Stomach (tissue), 19 donors: ENCODE measurements around the gene TNS1. TPM values are rescaled to one million over a fixed set of nuclear protein-coding genes. Genes with fewer than 3 reads are reported as not detected.
A peak's percentile ranks its signal among the peaks of the same experiment; 100 is the strongest.
"Not testable (repeated sequence)": the region's sequence is repeated elsewhere in the genome, so short reads cannot be mapped to it uniquely, and the experiment has no call there.

Experiments used
- DNase-seq, 2 donors: peaks; one replicate each; pipeline versions ENCODE4 v3.0.0 to v3.0.0-alpha.2; 2013 to 2019
- H3K27ac ChIP-seq, 5 donors: fragments of 200-600 bp in 4 of 5; sonication (generic) in 4 of 5; one replicate each; pipeline ENCODE4 v1.5.1; 2013 to 2019; ENCODE audit warnings: mild to moderate bottlenecking in 1 of 5, moderate library complexity in 1 of 5
- H3K27me3 ChIP-seq, 3 donors: fragments of 200-600 bp; sonication (generic); one replicate each; pipeline ENCODE4 v1.5.1; 2017 to 2019; ENCODE audit warnings: mixed run types in 1 of 3
- H3K36me3 ChIP-seq, 4 donors: fragments of 200-600 bp; sonication (generic); 1 replicate in 3 of 4; 2 replicates in 1 of 4; pipeline ENCODE4 v1.5.1; 2016 to 2019
- H3K4me1 ChIP-seq, 4 donors: fragments of 200-600 bp; sonication (generic); one replicate each; pipeline ENCODE4 v1.5.1; 2016 to 2019
- H3K4me3 ChIP-seq, 4 donors: fragments of 200-600 bp; sonication (generic) in 3 of 4; one replicate each; pipeline ENCODE4 v1.5.1; 2016 to 2019; ENCODE audit warnings: mild to moderate bottlenecking in 1 of 4
- H3K9me3 ChIP-seq, 4 donors: fragments of 200-600 bp; sonication (generic); one replicate each; pipeline ENCODE4 v1.5.1; 2016 to 2019
- CTCF ChIP-seq, 7 experiments: fragments of 450-650 bp in 4 of 7; fragments of 200-600 bp in 3 of 7; sonication (generic) in 3 of 7; IDR thresholded peaks; one replicate each; pipeline ENCODE4 v1.5.1; 2016 to 2019; ENCODE audit warnings: antibody characterized with exemption in 7 of 7, control low read depth in 2 of 7, mild to moderate bottlenecking in 1 of 7
- EP300 ChIP-seq: sonication (generic); formaldehyde crosslinking; IDR thresholded peaks from one replicate; pipeline ENCODE4 v1.6.1; 2017; ENCODE audit warnings: antibody characterized with exemption
- POLR2A ChIP-seq, 4 donors: fragments of 450-650 bp; IDR thresholded peaks; one replicate each; pipeline ENCODE4 v1.6.1; 2016; ENCODE audit warnings: antibody characterized with exemption in 4 of 4, control low read depth in 2 of 4, mild to moderate bottlenecking in 1 of 4, moderate library complexity in 1 of 4
- POLR2AphosphoS5 ChIP-seq, 3 donors: sonication (generic); formaldehyde crosslinking; IDR thresholded peaks; one replicate each; pipeline ENCODE4 v1.6.1; 2016; ENCODE audit warnings: antibody characterized with exemption in 3 of 3
- WGBS, 5 donors: extraction: QIAGEN DNeasy Blood & Tissue Kit in 3 of 5; methylation state at CpG; one replicate each; pipeline versions ENCODE4 v1.1.5 to v1.1.7; 2013 to 2018; 5-methylcytosine and 5-hydroxymethylcytosine counted together
- intact Hi-C: fragments of 100-400 bp; cut with DNase I; formaldehyde crosslinking; loops from one replicate; pipeline ENCODE4 v1.15.1; 2023; ENCODE audit warnings: low total_unique reads
- long read RNA-seq, 10 donors: transcript quantifications; one replicate each; lab custom pipeline, GENCODE V29; 2026
- polyA plus RNA-seq, 3 donors: library from polyadenylated mRNA; stranded (reverse); fragments of 200-250 nt; gene quantifications; one replicate each; pipeline ENCODE4 v1.2.3, GENCODE V29; 2013
- total RNA-seq, 5 donors: library from RNA; depleted of rRNA; stranded (reverse); fragments of >200 nt; gene quantifications; one replicate each; pipeline versions ENCODE4 v1.1.0 to v1.2.3, GENCODE V29; 2014 to 2016
- donor health status: healthy with polysubstance abuse.
- donor health status: Bipolar disorder and iron deficiency.
- donor health status: healthy.

The TNS1 gene
- total RNA-seq = 100 to 1,000 TPM; 145 to 682 (median 198) TPM
- polyA plus RNA-seq = 10 to 100 TPM; 18.5 to 44.9 (median 33.2) TPM
- long read RNA-seq, donor 1, partial matches to known transcripts = 0 of 2 reads
- long read RNA-seq, donor 1, other reads (novel, unspliced or antisense) = 0 of 2 reads
- long read RNA-seq, donor 2, partial matches to known transcripts = 5 of 5 reads
- long read RNA-seq, donor 2, other reads (novel, unspliced or antisense) = 0 of 5 reads
- long read RNA-seq, donor 3, partial matches to known transcripts = 7 of 9 reads
- long read RNA-seq, donor 3, other reads (novel, unspliced or antisense) = 0 of 9 reads
- long read RNA-seq, donor 4 = 0 reads
- long read RNA-seq, donor 5, partial matches to known transcripts = 38 of 38 reads
- long read RNA-seq, donor 5, other reads (novel, unspliced or antisense) = 0 of 38 reads
- long read RNA-seq, donor 6 = 0 reads
- long read RNA-seq, donor 7, partial matches to known transcripts = 37 of 43 reads
- long read RNA-seq, donor 7, other reads (novel, unspliced or antisense) = 0 of 43 reads
- long read RNA-seq, donor 8, partial matches to known transcripts = 0 of 3 reads
- long read RNA-seq, donor 8, other reads (novel, unspliced or antisense) = 0 of 3 reads
- long read RNA-seq, donor 9, partial matches to known transcripts = 39 of 44 reads
- long read RNA-seq, donor 9, other reads (novel, unspliced or antisense) = 0 of 44 reads
- long read RNA-seq, donor 10, partial matches to known transcripts = 7 of 8 reads
- long read RNA-seq, donor 10, other reads (novel, unspliced or antisense) = 0 of 8 reads

- peak within 1 kb of the TSS; percentile 42 to 82 (median 76) for H3K27ac ChIP-seq
- peaks cover 0 to 10% (median 0%) of the 10 kb centered on the region in 3 donors for H3K27me3 ChIP-seq
- H3K4me3 ChIP-seq = peak within 1 kb of the TSS; percentile 25 to 40 (median 30)
- peaks cover 5 to 19% (median 14%) of the 10 kb centered on the region in 4 donors for H3K4me1 ChIP-seq
- H3K36me3 ChIP-seq = no peaks in the 10 kb centered on the region
- WGBS, 5 donors = 46 to 63% (median 55%) methylated on average over 6 to 13 of the region's 13 CpGs
- DNase-seq = peak in 1 of 2 donors; percentile 76
- no peaks in the 10 kb centered on the region for H3K9me3 ChIP-seq
- intact Hi-C loops = no loop called here
- TF ChIP-seq EP300 (no peak), POLR2A (IDR thresholded peaks at IDR 0.05) (no peak), POLR2AphosphoS5 (IDR thresholded peaks at IDR 0.05) (no peak), CTCF (IDR thresholded peaks at IDR 0.05) (no peak)
These were observed at the start of gene TNS1 for GRCh38 chr2:218002845-218003180. TSS of gene TNS1 (minus strand) at chr2:218002995. CDS start at chr2:218002872, 123 bp downstream.

GRCh38 chr2:218051903-218052302, 49.1 kb upstream of the TNS1 start:
- 76 to 88% (median 78%) methylated on average over 3 of the region's 3 CpGs for WGBS, 5 donors
- intact Hi-C loops = no loop called here

GRCh38 chr2:218047536-218048225, 44.9 kb upstream of the TNS1 start:
- WGBS, 5 donors = 49 to 66% (median 59%) methylated on average over 8 of the region's 8 CpGs
- Histone ChIP-seq H3K9me3 (peaks cover 0 to 18% (median 12%) of the 10 kb centered on the region in 4 donors), H3K27ac (peak overlapping the region in 1 of 5 donors; percentile 21), H3K4me1 (no peaks in the 10 kb centered on the region), H3K36me3 (no peaks in the 10 kb centered on the region), H3K27me3 (no peaks in the 10 kb centered on the region), H3K4me3 (no peak overlapping the region)
- DNase-seq = no peak
- TF ChIP-seq EP300 (no peak), CTCF (IDR thresholded peaks at IDR 0.05) (no peak), POLR2AphosphoS5 (IDR thresholded peaks at IDR 0.05) (no peak), POLR2A (IDR thresholded peaks at IDR 0.05) (no peak)
- intact Hi-C loops = no loop called here

More at GRCh38 chr2:218051903-218052302, 49.1 kb upstream of the TNS1 start:
- Histone ChIP-seq H3K4me3 (no peak overlapping the region), H3K27ac (no peak overlapping the region), H3K27me3 (no peaks in the 10 kb centered on the region), H3K36me3 (no peaks in the 10 kb centered on the region), H3K9me3 (peaks cover 0 to 18% (median 12%) of the 10 kb centered on the region in 4 donors), H3K4me1 (no peaks in the 10 kb centered on the region)
- TF ChIP-seq POLR2AphosphoS5 (IDR thresholded peaks at IDR 0.05) = no peak
- DNase-seq = no peak

GRCh38 chr2:218046238-218046637, 43.4 kb upstream of the TNS1 start:
- DNase-seq = peak in 1 of 2 donors; percentile 34
- TF ChIP-seq EP300 (no peak), CTCF (IDR thresholded peaks at IDR 0.05) (no peak)
- intact Hi-C loops = no loop called here
- 71 to 86% (median 81%) methylated on average over 4 of the region's 4 CpGs for WGBS, 5 donors
- Histone ChIP-seq H3K27ac (peak overlapping the region in 1 of 5 donors; percentile 21), H3K36me3 (no peaks in the 10 kb centered on the region), H3K9me3 (peaks cover 0 to 18% (median 12%) of the 10 kb centered on the region in 4 donors), H3K4me1 (no peaks in the 10 kb centered on the region), H3K4me3 (no peak overlapping the region), H3K27me3 (no peaks in the 10 kb centered on the region)

- DNase-seq, H3K27me3 ChIP-seq, H3K9me3 ChIP-seq, H3K36me3 ChIP-seq, intact Hi-C loops, H3K4me3 ChIP-seq, H3K27ac ChIP-seq, H3K4me1 ChIP-seq: not testable (repeated sequence)
- WGBS, 5 donors = 94 to 100% (median 97%) methylated on average over 1 of the region's 1 CpG
These were observed 41.8 kb upstream of the TNS1 start for GRCh38 chr2:218044599-218044998.
